Motor neuron (in vitro differentiated cells): Measurements from ENCODE around the gene CNPPD1. TPM values are rescaled to one million over a fixed set of nuclear protein-coding genes. Genes with fewer than 3 reads are reported as not detected.

ENCODE experiments used
- ATAC-seq, 8 experiments: fragments of 200-7000 bp; cut with Tn5 transposase; replicated peaks in 6 of 8; 2 replicates each; pipeline ENCODE4 v1.8.0; 2021; ENCODE audit warnings: mild to moderate bottlenecking in 8 of 8, moderate library complexity in 8 of 8
- H3K27ac ChIP-seq, 2 donors: fragments of 250-450 bp; sonication (Bioruptor Pico); 2 replicates each; pipeline ENCODE4 v1.9.0; 2021; ENCODE audit warnings: antibody characterized with exemption in 2 of 2, mild to moderate bottlenecking in 2 of 2, moderate library complexity in 1 of 2
- H3K4me1 ChIP-seq, 2 donors: fragments of 250-450 bp; sonication (Bioruptor Pico); replicated peaks in 1 of 2; 2 replicates each; pipeline ENCODE4 v1.6.1; 2021; ENCODE audit warnings: antibody characterized with exemption in 2 of 2, mild to moderate bottlenecking in 2 of 2, moderate library complexity in 1 of 2
- H3K4me3 ChIP-seq, 5 donors: fragments of 250-450 bp; sonication (Bioruptor Pico); 2 replicates each; pipeline ENCODE4 v1.9.0; 2021; ENCODE audit warnings: antibody characterized with exemption in 5 of 5, mild to moderate bottlenecking in 5 of 5, moderate library complexity in 4 of 5
- WGBS, 10 experiments: fragments of 450-650 bp; shearing (Covaris generic); methylation state at CpG; one replicate each; pipeline ENCODE4 v1.0.0; 2022; 5-methylcytosine and 5-hydroxymethylcytosine counted together
- in situ Hi-C, 9 experiments: fragments of 400-800 bp; cut with MboI; loops; one replicate each; pipeline ENCODE4 v1.15.0; 2021; ENCODE audit warnings: low sequenced_read_pairs in 9 of 9, low pct_unique_long_range_greater_than_20kb in 2 of 9; ENCODE audit not compliant: unreplicated experiment in 9 of 9
- total RNA-seq, 8 experiments: library from RNA; unstranded; fragments of 300-600 nt; gene quantifications; 2 replicates each; pipeline versions ENCODE4 v1.2.3 to v1.2.4, GENCODE V29; 2022

CNPPD1 gene
- total RNA-seq, 8 experiments from 2014 or later, result 18.2 to 44.9 (median 37.5) TPM

DNA sequence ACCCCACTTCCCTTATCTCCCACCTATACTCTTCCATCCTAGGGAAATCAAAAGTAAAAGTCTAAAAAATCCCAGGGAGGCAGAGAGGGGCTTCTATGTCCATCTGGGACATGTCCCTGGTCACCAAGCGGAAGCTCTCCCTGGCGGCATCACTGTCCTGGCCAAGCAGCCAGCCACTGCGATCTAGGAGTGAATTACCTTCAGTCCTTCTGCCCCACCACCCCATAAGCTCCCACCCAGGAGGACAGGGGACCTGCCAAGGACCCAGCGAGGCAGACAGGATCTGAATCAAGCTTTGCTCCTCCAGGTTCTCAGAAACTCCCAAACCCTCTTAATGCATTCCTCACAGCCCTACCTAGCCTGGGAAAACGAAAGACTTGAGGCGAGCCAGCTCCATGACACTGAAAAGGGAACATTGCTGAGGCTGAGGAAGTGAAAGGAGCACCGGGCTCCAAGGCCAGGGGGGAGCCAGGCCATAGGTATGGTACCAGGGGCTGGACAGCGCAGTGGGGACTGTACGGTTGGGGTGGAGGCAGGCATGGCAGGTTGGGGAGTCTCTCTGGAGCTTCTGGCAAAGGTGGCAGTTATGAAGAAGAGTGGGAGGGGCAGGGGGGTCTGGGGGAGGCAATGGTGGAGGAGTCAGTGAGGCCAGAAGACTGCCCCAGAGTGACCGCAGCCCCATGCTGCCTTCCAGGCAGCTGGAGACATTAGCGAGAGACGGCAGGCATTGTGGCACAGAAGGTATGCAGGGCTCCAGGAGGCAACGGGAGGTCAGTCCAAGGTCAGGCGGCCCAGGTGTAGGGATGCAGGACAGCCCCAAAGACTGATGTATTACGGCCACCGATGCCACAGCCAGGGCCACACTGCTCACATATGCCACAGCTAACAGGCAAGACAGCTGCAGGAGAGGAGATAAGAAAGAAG, 4.2 kb downstream of the CNPPD1 start:
- WGBS, 10 experiments, result 80 to 93% (median 84%) methylated on average over 4 to 11 of the region's 16 CpGs; no CpG with 5 or more reads in 7 of the 10 experiments
- no peak overlapping the region for H3K4me3 ChIP-seq
- peaks cover 5 to 6% of the 10 kb centered on the region in 2 donors for H3K4me1 ChIP-seq
- ATAC-seq, result no peak
- H3K27ac ChIP-seq, result no peak overlapping the region
- in situ Hi-C loops, result loop anchor here in 1 of 9 experiments (25.0 kb wide), 1 partner anchor 110 kb away; the partner anchor contains the start of gene IHH

DNA sequence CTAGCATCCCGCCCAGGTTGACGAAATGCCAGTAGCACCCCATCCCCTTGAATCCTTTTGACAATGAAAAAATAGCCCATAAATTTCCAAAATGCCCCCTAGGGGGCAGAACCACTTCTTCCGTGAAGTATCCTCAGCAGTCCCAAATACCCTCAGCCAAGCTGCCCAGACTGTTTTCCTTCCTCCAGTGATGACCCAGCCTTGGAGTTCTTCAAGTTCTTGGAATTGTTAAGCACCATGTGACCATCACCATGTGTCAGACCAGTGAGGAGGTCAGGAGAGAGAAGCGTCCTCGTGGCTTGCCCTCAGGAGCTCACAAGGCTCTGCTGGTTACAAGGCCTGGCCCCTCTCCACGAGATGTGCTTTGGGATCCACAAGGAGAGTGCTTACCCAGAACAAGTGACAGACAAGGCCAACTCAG, 5.5 kb downstream of the CNPPD1 start:
- in situ Hi-C loops, result loop anchor here in 1 of 9 experiments (25.0 kb wide), 1 partner anchor 109 kb away; the partner anchor contains the start of gene IHH
- Histone ChIP-seq H3K27ac (no peak overlapping the region), H3K4me3 (no peak overlapping the region), H3K4me1 (peaks cover 5 to 6% of the 10 kb centered on the region in 2 donors)
- 0 to 68% (median 25%) methylated on average over 1 to 4 of the region's 6 CpGs; no CpG with 5 or more reads in 4 of the 10 experiments for WGBS, 10 experiments
- peak; percentile 59 to 84 (median 74) for ATAC-seq

GRCh38 chr2:219169930-219170654, 6.6 kb downstream of the CNPPD1 start, which contains the start of gene SLC23A3:
TSS of gene SLC23A3 (minus strand) at chr2:219170029. CDS start at chr2:219169984, 45 bp downstream.
- in situ Hi-C loops, result loop anchor here in 1 of 9 experiments (25.0 kb wide), 1 partner anchor 108 kb away; the partner anchor contains the start of gene IHH
- WGBS, 10 experiments, result 72 to 100% (median 84%) methylated on average over 1 to 6 of the region's 10 CpGs
- Histone ChIP-seq H3K4me3 (no peak within 1 kb of the TSS), H3K4me1 (no peaks in the 10 kb centered on the region), H3K27ac (no peak within 1 kb of the TSS)
- no peak for ATAC-seq

- H3K4me1 ChIP-seq, result no peaks in the 10 kb centered on the region
- no peak overlapping the region for H3K4me3 ChIP-seq
- no peak overlapping the region for H3K27ac ChIP-seq
- no peak for ATAC-seq
- in situ Hi-C loops, result loop anchor here in 1 of 9 experiments (25.0 kb wide), 1 partner anchor 107 kb away; the partner anchor contains the start of gene IHH
These were observed 7.8 kb downstream of the CNPPD1 start for GRCh38 chr2:219168932-219169331.

GRCh38 chr2:219168526-219168925, 8.2 kb downstream of the CNPPD1 start:
- in situ Hi-C loops, result loop anchor here in 1 of 9 experiments (25.0 kb wide), 1 partner anchor 106 kb away; the partner anchor contains the start of gene IHH
- 40 to 100% (median 44%) methylated on average over 1 to 5 of the region's 6 CpGs; no CpG with 5 or more reads in 7 of the 10 experiments for whole genome bisulfite sequencing, 10 experiments
- H3K4me3 ChIP-seq, result no peak overlapping the region
- no peaks in the 10 kb centered on the region for H3K4me1 ChIP-seq
- no peak overlapping the region for H3K27ac ChIP-seq
- ATAC-seq, result peak in 2 of 8 experiments; percentile 7 to 15

DNA sequence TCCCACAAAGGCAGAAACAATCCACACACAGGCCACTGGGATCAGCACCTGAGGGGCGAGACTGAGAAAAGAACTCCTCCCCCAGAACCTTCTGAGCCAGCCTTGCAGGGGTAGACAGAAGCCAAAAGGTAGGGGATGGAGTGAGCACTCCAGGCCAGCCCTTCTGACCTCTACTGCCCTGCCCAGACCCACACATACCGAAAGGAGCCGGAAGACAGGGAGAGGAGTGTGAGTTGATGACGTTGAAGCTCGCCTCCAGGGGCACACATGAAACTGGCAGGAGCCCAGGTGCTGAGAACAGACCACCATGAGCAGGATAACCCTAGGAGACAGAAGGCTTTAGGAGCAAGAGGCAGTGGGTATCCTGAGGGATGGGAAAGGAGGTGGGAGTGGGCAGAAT, 8.7 kb downstream of the CNPPD1 start:
- in situ Hi-C loops, result loop anchor here in 1 of 9 experiments (25.0 kb wide), 1 partner anchor 106 kb away; the partner anchor contains the start of gene IHH
- Histone ChIP-seq H3K4me1 (no peaks in the 10 kb centered on the region), H3K4me3 (no peak overlapping the region), H3K27ac (no peak overlapping the region)
- 28 to 60% (median 38%) methylated on average over 1 to 4 of the region's 5 CpGs; no CpG with 5 or more reads in 3 of the 10 experiments for WGBS, 10 experiments
- ATAC-seq, result no peak

GRCh38 chr2:219165058-219165911, 11.4 kb downstream of the CNPPD1 start:
- H3K4me1 ChIP-seq, result no peaks in the 10 kb centered on the region
- whole genome bisulfite sequencing, 10 experiments, result 58 to 83% (median 67%) methylated on average over 1 to 5 of the region's 10 CpGs; no CpG with 5 or more reads in 1 of the 10 experiments
- ATAC-seq, result no peak
- no peak overlapping the region for H3K27ac ChIP-seq
- no peak overlapping the region for H3K4me3 ChIP-seq
- in situ Hi-C loops, result loop anchor here in 1 of 9 experiments (25.0 kb wide), 1 partner anchor 103 kb away; the partner anchor contains the start of gene IHH

- in situ Hi-C loops, result loop anchor here in 1 of 9 experiments (25.0 kb wide), 1 partner anchor 101 kb away; the partner anchor contains the start of gene IHH
- WGBS, 10 experiments, result 68 to 100% (median 79%) methylated on average over 1 to 6 of the region's 6 CpGs; no CpG with 5 or more reads in 2 of the 10 experiments
- ATAC-seq, result no peak
- no peak overlapping the region for H3K4me3 ChIP-seq
- H3K4me1 ChIP-seq, result peaks cover 0 to 4% of the 10 kb centered on the region in 2 donors
- no peak overlapping the region for H3K27ac ChIP-seq
These were observed 13.6 kb downstream of the CNPPD1 start for GRCh38 chr2:219163156-219163555.

DNA sequence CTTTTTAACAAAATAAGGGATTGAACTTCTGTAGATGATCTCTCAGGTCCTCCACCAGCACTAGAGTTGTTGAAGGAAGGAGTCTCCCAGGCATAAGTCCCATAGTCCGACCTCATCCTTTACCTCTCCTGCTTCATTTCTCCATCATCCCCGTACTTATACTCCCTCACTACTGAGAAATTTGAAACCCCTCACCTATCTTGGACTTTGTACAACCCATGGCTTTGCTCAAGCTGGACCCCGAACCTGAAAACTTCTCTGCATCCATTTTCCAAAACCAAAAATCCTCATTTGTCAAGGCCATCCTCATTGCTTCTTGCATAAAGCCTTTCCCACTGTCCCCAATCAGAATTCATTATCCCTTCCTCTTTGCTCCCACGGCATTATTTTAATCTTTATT, 15.6 kb downstream of the CNPPD1 start:
- Histone ChIP-seq H3K4me1 (peaks cover 0 to 4% of the 10 kb centered on the region in 2 donors), H3K27ac (peak overlapping the region in 1 of 2 donors; percentile 87), H3K4me3 (peak overlapping the region; percentile 43 to 56 (median 50))
- in situ Hi-C loops, result loop anchor here in 1 of 9 experiments (25.0 kb wide), 1 partner anchor 99 kb away; the partner anchor contains the start of gene IHH
- WGBS, 10 experiments, result 61 to 95% (median 67%) methylated on average over 2 to 4 of the region's 4 CpGs
- ATAC-seq, result no peak

DNA sequence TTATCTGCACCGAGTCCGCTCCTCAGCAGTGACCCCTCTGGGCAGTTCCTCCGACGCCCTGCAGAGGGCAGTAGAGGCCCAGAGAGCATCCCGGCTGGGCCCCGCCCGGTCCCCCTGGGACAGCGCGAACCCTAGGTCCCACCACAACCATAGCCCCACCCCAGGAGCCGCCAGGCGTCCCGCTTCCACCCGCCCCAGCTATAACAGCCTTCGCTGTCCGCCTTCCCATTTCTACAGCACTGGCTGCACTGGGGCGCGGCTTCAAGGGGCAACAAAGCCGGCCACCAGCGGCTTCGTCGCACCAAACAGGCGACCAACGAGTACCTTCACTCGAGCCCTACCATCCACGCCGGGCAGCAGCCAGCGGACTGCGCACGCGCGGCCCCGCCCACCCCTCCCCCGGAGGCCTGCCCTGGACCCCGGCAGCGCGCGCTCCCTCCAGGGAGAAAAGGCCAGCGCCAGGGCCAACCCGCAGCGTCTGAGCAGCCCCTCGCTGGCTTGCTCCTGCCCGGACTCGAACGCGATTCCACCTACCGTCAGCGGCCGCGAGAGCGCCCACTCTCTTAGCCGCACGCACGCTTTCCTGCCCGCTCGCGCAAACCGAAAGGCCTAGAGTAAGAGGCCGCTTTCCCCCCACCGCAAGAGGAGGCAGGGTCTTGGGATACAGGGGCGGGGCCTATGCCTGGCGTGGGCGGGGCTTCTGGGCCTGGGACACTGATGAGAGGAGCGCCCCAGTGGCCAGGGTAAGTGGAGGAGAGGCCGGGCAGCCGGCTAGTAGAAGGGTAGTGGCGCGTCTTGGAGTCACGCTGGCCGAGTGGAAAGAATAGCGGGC, 16.3 kb downstream of the CNPPD1 start, which contains the start of gene NHEJ1:
Gene NHEJ1 (minus strand): TSS at position 630 of the 832 bp plus-strand sequence. CDS start 2,453 bp downstream, outside the sequence.
- Histone ChIP-seq H3K4me1 (peaks cover 0 to 4% of the 10 kb centered on the region in 2 donors), H3K4me3 (peak within 1 kb of the TSS; percentile 43 to 56 (median 50)), H3K27ac (peak within 1 kb of the TSS; percentile 87 to 94)
- in situ Hi-C loops, result loop anchor here in 1 of 9 experiments (25.0 kb wide), 1 partner anchor 98 kb away; the partner anchor contains the start of gene IHH
- ATAC-seq, result peak; percentile 83 to 92 (median 88)
- 0% methylated on average over 2 to 9 of the region's 70 CpGs; no CpG with 5 or more reads in 7 of the 10 experiments for WGBS, 10 experiments

DNA sequence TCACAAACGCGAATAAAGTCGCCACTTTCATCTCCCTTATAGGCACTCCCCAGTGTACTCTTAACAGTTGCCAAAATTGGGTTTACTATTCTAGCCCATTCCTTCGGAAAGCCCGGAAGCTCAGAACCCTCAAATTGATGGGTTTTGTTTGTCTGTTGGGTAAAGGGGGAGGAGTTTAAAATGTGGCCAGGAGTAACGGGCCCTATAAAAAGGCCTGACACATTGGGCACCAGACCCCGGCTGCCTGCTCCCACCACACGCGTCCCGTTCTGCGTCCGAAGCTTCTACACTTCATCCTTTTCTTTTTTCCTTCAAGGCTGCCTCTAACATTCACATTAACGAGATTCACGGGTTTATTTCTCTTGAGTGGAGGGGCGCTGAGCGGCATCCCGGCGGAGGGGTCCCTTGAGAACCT, 16.9 kb downstream of the CNPPD1 start:
- Histone ChIP-seq H3K27ac (peak overlapping the region; percentile 87 to 94), H3K4me3 (peak overlapping the region; percentile 43 to 56 (median 50)), H3K4me1 (peaks cover 0 to 4% of the 10 kb centered on the region in 2 donors)
- 0 to 23% (median 6%) methylated on average over 5 to 11 of the region's 18 CpGs; no CpG with 5 or more reads in 4 of the 10 experiments for WGBS, 10 experiments
- peak; percentile 0 to 30 (median 2) for ATAC-seq
- in situ Hi-C loops, result loop anchor here in 3 of 9 experiments (10.0 to 25.0 kb wide), 3 partner anchors 97 to 135 kb away; partner anchors contain the start of gene IHH (in 1 of the 3)
